GM18498 (cell line): ENCODE data around the gene C5orf58.
"Not testable (repeated sequence)": the region's sequence is repeated elsewhere in the genome, so short reads cannot be mapped to it uniquely, and the experiment has no call there.

ENCODE experiments used
- ATAC-seq: cut with Tn5 transposase; IDR thresholded peaks from one replicate; pipeline ENCODE4 v1.9.1; 2021; ENCODE audit warnings: mild to moderate bottlenecking, moderate library complexity; ENCODE audit not compliant: unreplicated experiment

The C5orf58 gene

GRCh38 chr5:170223360-170223759 is 9.4 kb upstream of the C5orf58 start:
- no peak for ATAC-seq

- no peak for ATAC-seq
Measured at GRCh38 chr5:170223906-170224305, 8.9 kb upstream of the C5orf58 start.

GRCh38 chr5:170225326-170226128 is 7.3 kb upstream of the C5orf58 start:
- ATAC-seq = peak; percentile 57

GRCh38 chr5:170226129-170226615 is 6.6 kb upstream of the C5orf58 start:
- ATAC-seq = no peak

GRCh38 chr5:170226661-170227060 is 6.1 kb upstream of the C5orf58 start:
- ATAC-seq = no peak

- no peak for ATAC-seq
Measured at GRCh38 chr5:170228762-170229435, 3.9 kb upstream of the C5orf58 start.

- no peak for ATAC-seq
Measured at GRCh38 chr5:170233358-170233892, 640 bp downstream of the C5orf58 start.

GRCh38 chr5:170235876-170236864 is 3.4 kb downstream of the C5orf58 start:
- peak; percentile 70 for ATAC-seq

GRCh38 chr5:170238456-170239196 is 5.8 kb downstream of the C5orf58 start:
- ATAC-seq = no peak

GRCh38 chr5:170245436-170245835 is 12.7 kb downstream of the C5orf58 start:
- ATAC-seq = not testable (repeated sequence)

GRCh38 chr5:170246126-170246870 is 13.5 kb downstream of the C5orf58 start:
- no peak for ATAC-seq

- no peak for ATAC-seq
Measured at GRCh38 chr5:170247363-170247762, 14.6 kb downstream of the C5orf58 start.

- no peak for ATAC-seq
Measured at GRCh38 chr5:170248172-170248930, 15.6 kb downstream of the C5orf58 start.

GRCh38 chr5:170248931-170249227 is 16.1 kb downstream of the C5orf58 start:
- ATAC-seq = not testable (repeated sequence)

- no peak for ATAC-seq
Measured at GRCh38 chr5:170249355-170249754, 16.6 kb downstream of the C5orf58 start.

GRCh38 chr5:170250810-170251317 is 18.1 kb downstream of the C5orf58 start:
- no peak for ATAC-seq

- ATAC-seq = no peak
Measured at GRCh38 chr5:170251462-170251861, 18.7 kb downstream of the C5orf58 start.

- ATAC-seq = no peak
Measured at GRCh38 chr5:170252109-170252508, 19.3 kb downstream of the C5orf58 start.
